CD4-positive, alpha-beta T cell (primary cell): ENCODE data around the gene PROCA1. TPM values are rescaled to one million over a fixed set of nuclear protein-coding genes. Genes with fewer than 3 reads are reported as not detected.

ENCODE experiments used
- ATAC-seq: fragments of 200-7000 bp; cut with Tn5 transposase; one replicate; pipeline ENCODE4 v1.10.0; 2022; ENCODE audit warnings: mild to moderate bottlenecking; ENCODE audit not compliant: poor library complexity
- CTCF ChIA-PET: fragments of 350-600 bp; sonication (Branson Sonifier 250); formaldehyde crosslinking; loops from one replicate; lab custom pipeline; 2021; ENCODE audit warnings: antibody characterized with exemption, inconsistent platforms; lab: Charles Lee
- POLR2A ChIA-PET: fragments of 350-600 bp; sonication (Branson Sonifier 250); formaldehyde crosslinking; loops from one replicate; lab custom pipeline; 2021; ENCODE audit warnings: antibody characterized with exemption, inconsistent platforms; lab: Charles Lee
- DNase-seq, 14 experiments: peaks; one replicate each; pipeline ENCODE4 v3.0.0-alpha.2; 2013 to 2020; ENCODE audit warnings: mixed read lengths in 2 of 14
- H3K27ac ChIP-seq, 2 donors: one replicate each; pipeline versions ENCODE4 v1.5.1 to v1.7.0; 2013; ENCODE audit warnings: low read length in 2 of 2, low read depth in 1 of 2, mild to moderate bottlenecking in 1 of 2
- H3K27me3 ChIP-seq, 2 experiments: 1 replicate in 1 of 2; 2 replicates in 1 of 2; pipeline versions ENCODE4 v1.6.1 to v1.7.0; 2013; ENCODE audit warnings: low read length in 2 of 2, control low read depth in 1 of 2, mild to moderate bottlenecking in 1 of 2, moderate library complexity in 1 of 2; ENCODE audit not compliant: insufficient read depth in 2 of 2, control insufficient read depth in 1 of 2
- H3K36me3 ChIP-seq: one replicate; pipeline ENCODE4 v1.6.1; 2013; ENCODE audit warnings: low read length, control low read depth; ENCODE audit not compliant: insufficient read depth
- H3K4me1 ChIP-seq: one replicate; pipeline ENCODE4 v1.6.1; 2013; ENCODE audit warnings: low read length, control low read depth; ENCODE audit not compliant: insufficient read depth
- H3K4me3 ChIP-seq: one replicate; pipeline ENCODE4 v1.5.1; 2013; ENCODE audit warnings: mild to moderate bottlenecking, low read length, moderate library complexity
- H3K9me3 ChIP-seq, 2 experiments: 1 replicate in 1 of 2; 2 replicates in 1 of 2; pipeline versions ENCODE4 v1.6.1 to v1.7.0; 2013; ENCODE audit warnings: low read length in 2 of 2, mild to moderate bottlenecking in 2 of 2, control low read depth in 1 of 2, moderate library complexity in 1 of 2; ENCODE audit not compliant: control insufficient read depth in 1 of 2, insufficient read depth in 1 of 2
- H3K27ac Mint-ChIP-seq: one replicate; pipeline ENCODE4 v1.8.0; 2020; ENCODE audit warnings: mixed read lengths
- H3K27me3 Mint-ChIP-seq: one replicate; pipeline ENCODE4 v1.8.0; 2021; ENCODE audit warnings: mixed read lengths
- H3K36me3 Mint-ChIP-seq: one replicate; pipeline ENCODE4 v1.8.0; 2021; ENCODE audit warnings: low read depth, mixed read lengths
- H3K4me1 Mint-ChIP-seq: one replicate; pipeline ENCODE4 v1.8.0; 2021; ENCODE audit warnings: low read depth, mixed read lengths
- H3K4me3 Mint-ChIP-seq: one replicate; pipeline ENCODE4 v1.8.0; 2020; ENCODE audit warnings: mild to moderate bottlenecking, mixed read lengths
- H3K9me3 Mint-ChIP-seq: one replicate; pipeline ENCODE4 v1.8.0; 2020; ENCODE audit warnings: mixed read lengths
- intact Hi-C, 2 experiments: fragments of 100-400 bp; cut with DNase I in 1 of 2; cut with micrococcal nuclease in 1 of 2; formaldehyde crosslinking; loops; one replicate each; pipeline versions ENCODE4 v1.15.1 to v1.9.0; 2023 to 2025; cut with DNase I, micrococcal nuclease
- polyA plus RNA-seq, 2 donors: library from polyadenylated mRNA; unstranded; fragments of 120-200 nt; gene quantifications; one replicate each; pipeline ENCODE4 v1.2.1, GENCODE V29; 2013
- total RNA-seq, 174 experiments: library from RNA in 2 of 174; stranded (reverse) in 2 of 174; gene quantifications; one replicate each; pipeline ENCODE4 v1.2.3 and lab custom pipeline; 2021 to 2026
- TF ChIP-seq, protein P1 (sequence below): fragments of 200-600 bp; IDR thresholded peaks from one replicate; pipeline ENCODE4 v1.8.0; 2022; ENCODE audit warnings: antibody characterized with exemption, mild to moderate bottlenecking

PROCA1 gene
- total RNA-seq (1 to 10 TPM; 3.5 to 4.1 TPM), total RNA-seq (lab: John Stamatoyannopoulos, UW) (0.79 to 19.4 (median 4.9) reads per million in 172 experiments)
- 5.1 TPM for polyA plus RNA-seq (2013, experiment 1 of 2)
- 7.3 TPM for polyA plus RNA-seq (2013, experiment 2 of 2)

DNA sequence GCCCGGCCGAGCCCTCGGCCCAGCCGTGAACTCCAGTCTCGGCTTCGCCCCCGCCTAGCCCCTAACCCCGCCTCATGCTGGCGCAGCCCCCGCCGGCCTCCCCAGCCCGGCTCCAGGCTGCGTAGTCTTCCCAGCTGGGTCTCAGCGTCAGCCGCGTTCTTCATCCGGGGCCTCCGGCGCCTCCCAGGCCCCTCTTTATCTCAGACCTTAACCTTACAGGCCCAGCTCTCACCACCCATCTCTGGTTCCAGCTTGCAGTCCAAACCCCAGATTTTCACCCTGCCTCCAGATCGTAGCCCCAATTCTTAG is at the start of gene PROCA1:
PROCA1 (minus strand) TSS at position 166 of the 309 bp plus-strand sequence. CDS start 228 bp downstream, outside the sequence.
- ChIA-PET CTCF (interaction anchor here (0.6 to 3.6 kb wide), 8 partner anchors 8 to 242 kb away, joined by 3 to 24 read pairs (median 7); partner anchors contain the start of genes NEK8, RPL23A, SDF2 and SUPT6H), POLR2A (interaction anchor here (0.9 to 4.6 kb wide), 18 partner anchors 9 to 582 kb away, joined by 3 to 110 read pairs (median 5); partner anchors contain the start of genes BLTP2, FLOT2, IFT20 and NEK8)
- H3K36me3 ChIP-seq, result no peaks in the 10 kb centered on the region
- Mint-ChIP-seq H3K27ac (peak within 1 kb of the TSS; percentile 87), H3K27me3 (peaks cover 22% of the 10 kb centered on the region), H3K4me3 (peak within 1 kb of the TSS; percentile 94), H3K4me1 (peaks cover 20% of the 10 kb centered on the region), H3K36me3 (no peaks in the 10 kb centered on the region), H3K9me3 (no peaks in the 10 kb centered on the region)
- TF ChIP-seq, protein P1, sequence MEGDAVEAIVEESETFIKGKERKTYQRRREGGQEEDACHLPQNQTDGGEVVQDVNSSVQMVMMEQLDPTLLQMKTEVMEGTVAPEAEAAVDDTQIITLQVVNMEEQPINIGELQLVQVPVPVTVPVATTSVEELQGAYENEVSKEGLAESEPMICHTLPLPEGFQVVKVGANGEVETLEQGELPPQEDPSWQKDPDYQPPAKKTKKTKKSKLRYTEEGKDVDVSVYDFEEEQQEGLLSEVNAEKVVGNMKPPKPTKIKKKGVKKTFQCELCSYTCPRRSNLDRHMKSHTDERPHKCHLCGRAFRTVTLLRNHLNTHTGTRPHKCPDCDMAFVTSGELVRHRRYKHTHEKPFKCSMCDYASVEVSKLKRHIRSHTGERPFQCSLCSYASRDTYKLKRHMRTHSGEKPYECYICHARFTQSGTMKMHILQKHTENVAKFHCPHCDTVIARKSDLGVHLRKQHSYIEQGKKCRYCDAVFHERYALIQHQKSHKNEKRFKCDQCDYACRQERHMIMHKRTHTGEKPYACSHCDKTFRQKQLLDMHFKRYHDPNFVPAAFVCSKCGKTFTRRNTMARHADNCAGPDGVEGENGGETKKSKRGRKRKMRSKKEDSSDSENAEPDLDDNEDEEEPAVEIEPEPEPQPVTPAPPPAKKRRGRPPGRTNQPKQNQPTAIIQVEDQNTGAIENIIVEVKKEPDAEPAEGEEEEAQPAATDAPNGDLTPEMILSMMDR, result no peak
- H3K27me3 ChIP-seq, result peaks cover 6 to 11% of the 10 kb centered on the region in 2 experiments
- peak within 1 kb of the TSS; percentile 72 for H3K4me3 ChIP-seq
- intact Hi-C loops, result loop anchor here (5.0 to 10.0 kb wide), 3 partner anchors 49 to 357 kb away; partner anchors contain the start of genes BLTP2 (in 2 of the 2), POLDIP2 (in 1 of the 2), SDF2 (in 1 of the 2) and SUPT6H (in 1 of the 2)
- H3K27ac ChIP-seq, result peak within 1 kb of the TSS; percentile 68 to 73
- peaks cover 18% of the 10 kb centered on the region for H3K4me1 ChIP-seq
- ATAC-seq, result peak; percentile 45
- H3K9me3 ChIP-seq, result no peaks in the 10 kb centered on the region
- DNase-seq, result peak in 10 of 14 experiments; percentile 10 to 71 (median 34)

- CTCF ChIA-PET, result interaction anchor here (1.3 to 6.6 kb wide), 2 partner anchors 11 to 34 kb away, joined by 4 to 70 read pairs; partner anchors contain the start of genes NEK8 and TLCD1
- Mint-ChIP-seq H3K27me3 (no peaks in the 10 kb centered on the region), H3K4me3 (no peak overlapping the region), H3K9me3 (no peaks in the 10 kb centered on the region), H3K27ac (no peak overlapping the region), H3K4me1 (peaks cover 8% of the 10 kb centered on the region), H3K36me3 (peaks cover 70% of the 10 kb centered on the region)
- H3K9me3 ChIP-seq, result no peaks in the 10 kb centered on the region
- ATAC-seq (no peak), DNase-seq (peak in 1 of 14 experiments; percentile 25)
- H3K4me1 ChIP-seq, result no peaks in the 10 kb centered on the region
- POLR2A ChIA-PET, result interaction anchor here (1.4 kb wide), 1 partner anchor 81 kb away, joined by 3 read pairs; the partner anchor contains the start of gene FAM222B
- no peak overlapping the region for H3K4me3 ChIP-seq
- H3K27me3 ChIP-seq, result no peaks in the 10 kb centered on the region
- H3K36me3 ChIP-seq, result peaks cover 57% of the 10 kb centered on the region
- intact Hi-C loops, result loop anchor here (5.0 to 10.0 kb wide), 3 partner anchors 34 to 354 kb away; partner anchors contain the start of genes NEK8 (in 2 of the 2), TLCD1 (in 2 of the 2) and DHRS13 (in 1 of the 2)
- no peak overlapping the region for H3K27ac ChIP-seq
- TF ChIP-seq, protein P1, result no peak
Observed at GRCh38 chr17:28760601-28761562, 49.2 kb upstream of the PROCA1 start.

GRCh38 chr17:28759256-28759865 is 47.7 kb upstream of the PROCA1 start:
- no peak overlapping the region for H3K27ac ChIP-seq
- POLR2A ChIA-PET, result no interaction called here
- Mint-ChIP-seq H3K4me3 (no peak overlapping the region), H3K36me3 (peaks cover 57% of the 10 kb centered on the region), H3K27me3 (no peaks in the 10 kb centered on the region), H3K4me1 (peaks cover 8% of the 10 kb centered on the region), H3K9me3 (no peaks in the 10 kb centered on the region), H3K27ac (no peak overlapping the region)
- intact Hi-C loops, result no loop called here
- CTCF ChIA-PET, result interaction anchor here (6.6 kb wide), 1 partner anchor 32 kb away, joined by 70 read pairs; the partner anchor contains the start of genes NEK8 and TLCD1
- no peak for ATAC-seq
- H3K4me1 ChIP-seq, result no peaks in the 10 kb centered on the region
- DNase-seq, result no peak
- peaks cover 44% of the 10 kb centered on the region for H3K36me3 ChIP-seq
- H3K9me3 ChIP-seq, result no peaks in the 10 kb centered on the region
- H3K27me3 ChIP-seq, result no peaks in the 10 kb centered on the region
- TF ChIP-seq, protein P1, result no peak
- no peak overlapping the region for H3K4me3 ChIP-seq
